MM.1S (cell line): Measurements from ENCODE around the gene GSDMA.

Experiments used
- EZH2 ChIP-seq: fragments of 300-600 bp; sonication (generic); optimal IDR thresholded peaks from 2 replicates; pipeline ENCODE3; 2017; ENCODE audit warnings: low read depth, mild to moderate bottlenecking, antibody characterized with exemption, low read length, mixed read lengths
- TF ChIP-seq, protein P1 (sequence below): fragments of 300-600 bp; sonication (generic); IDR thresholded peaks from 2 replicates; pipeline ENCODE4 v1.5.1; 2016; ENCODE audit warnings: antibody characterized with exemption, low read length, mixed read lengths

DNA sequence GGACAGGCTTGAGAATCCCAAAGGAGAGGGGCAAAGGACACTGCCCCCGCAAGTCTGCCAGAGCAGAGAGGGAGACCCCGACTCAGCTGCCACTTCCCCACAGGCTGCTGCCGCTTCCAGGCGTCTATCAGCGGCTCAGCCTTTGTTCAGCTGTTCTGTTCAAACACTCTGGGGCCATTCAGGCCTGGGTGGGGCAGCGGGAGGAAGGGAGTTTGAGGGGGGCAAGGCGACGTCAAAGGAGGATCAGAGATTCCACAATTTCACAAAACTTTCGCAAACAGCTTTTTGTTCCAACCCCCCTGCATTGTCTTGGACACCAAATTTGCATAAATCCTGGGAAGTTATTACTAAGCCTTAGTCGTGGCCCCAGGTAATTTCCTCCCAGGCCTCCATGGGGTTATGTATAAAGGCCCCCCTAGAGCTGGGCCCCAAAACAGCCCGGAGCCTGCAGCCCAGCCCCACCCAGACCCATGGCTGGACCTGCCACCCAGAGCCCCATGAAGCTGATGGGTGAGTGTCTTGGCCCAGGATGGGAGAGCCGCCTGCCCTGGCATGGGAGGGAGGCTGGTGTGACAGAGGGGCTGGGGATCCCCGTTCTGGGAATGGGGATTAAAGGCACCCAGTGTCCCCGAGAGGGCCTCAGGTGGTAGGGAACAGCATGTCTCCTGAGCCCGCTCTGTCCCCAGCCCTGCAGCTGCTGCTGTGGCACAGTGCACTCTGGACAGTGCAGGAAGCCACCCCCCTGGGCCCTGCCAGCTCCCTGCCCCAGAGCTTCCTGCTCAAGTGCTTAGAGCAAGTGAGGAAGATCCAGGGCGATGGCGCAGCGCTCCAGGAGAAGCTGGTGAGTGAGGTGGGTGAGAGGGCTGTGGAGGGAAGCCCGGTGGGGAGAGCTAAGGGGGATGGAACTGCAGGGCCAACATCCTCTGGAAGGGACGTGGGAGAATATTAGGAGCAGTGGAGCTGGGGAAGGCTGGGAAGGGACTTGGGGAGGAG lies 52.5 kb downstream of the GSDMA start, which contains the start of gene CSF3:
- no peak for TF ChIP-seq EZH2
- TF ChIP-seq, protein P1, sequence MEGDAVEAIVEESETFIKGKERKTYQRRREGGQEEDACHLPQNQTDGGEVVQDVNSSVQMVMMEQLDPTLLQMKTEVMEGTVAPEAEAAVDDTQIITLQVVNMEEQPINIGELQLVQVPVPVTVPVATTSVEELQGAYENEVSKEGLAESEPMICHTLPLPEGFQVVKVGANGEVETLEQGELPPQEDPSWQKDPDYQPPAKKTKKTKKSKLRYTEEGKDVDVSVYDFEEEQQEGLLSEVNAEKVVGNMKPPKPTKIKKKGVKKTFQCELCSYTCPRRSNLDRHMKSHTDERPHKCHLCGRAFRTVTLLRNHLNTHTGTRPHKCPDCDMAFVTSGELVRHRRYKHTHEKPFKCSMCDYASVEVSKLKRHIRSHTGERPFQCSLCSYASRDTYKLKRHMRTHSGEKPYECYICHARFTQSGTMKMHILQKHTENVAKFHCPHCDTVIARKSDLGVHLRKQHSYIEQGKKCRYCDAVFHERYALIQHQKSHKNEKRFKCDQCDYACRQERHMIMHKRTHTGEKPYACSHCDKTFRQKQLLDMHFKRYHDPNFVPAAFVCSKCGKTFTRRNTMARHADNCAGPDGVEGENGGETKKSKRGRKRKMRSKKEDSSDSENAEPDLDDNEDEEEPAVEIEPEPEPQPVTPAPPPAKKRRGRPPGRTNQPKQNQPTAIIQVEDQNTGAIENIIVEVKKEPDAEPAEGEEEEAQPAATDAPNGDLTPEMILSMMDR: no peak
